HG03378 (cell line): ENCODE measurements around the gene NRG2.

ENCODE experiments used
- ATAC-seq: cut with Tn5 transposase; IDR thresholded peaks from one replicate; pipeline ENCODE4 v1.9.1; 2021; ENCODE audit warnings: mild to moderate bottlenecking, moderate library complexity; ENCODE audit not compliant: unreplicated experiment

Gene NRG2

GRCh38 chr5:139821806-139822552 is 221.1 kb downstream of the NRG2 start:
- no peak for ATAC-seq

DNA sequence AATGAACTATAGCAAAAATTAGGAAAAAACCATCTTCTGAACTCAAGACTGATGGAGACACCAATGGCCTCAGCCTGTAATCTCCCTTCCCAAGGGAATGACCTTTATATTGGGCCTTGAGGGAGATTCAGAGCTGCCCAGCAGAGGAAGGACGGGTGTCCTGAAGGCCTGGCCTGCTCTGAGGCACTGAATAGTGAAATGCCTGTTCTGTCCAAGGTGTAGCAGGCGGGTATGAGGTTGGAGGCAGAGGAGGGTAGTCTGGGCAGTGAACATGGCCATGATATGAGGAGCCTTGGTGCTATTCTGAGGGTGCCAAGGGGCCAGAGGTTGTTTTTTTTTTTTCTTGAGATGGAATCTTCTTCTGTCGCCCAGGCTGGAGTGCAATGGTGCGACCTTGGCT is 222.5 kb downstream of the NRG2 start:
- no peak for ATAC-seq

GRCh38 chr5:139820130-139820529 is 223.0 kb downstream of the NRG2 start:
- no peak for ATAC-seq

- ATAC-seq: no peak
These were observed 225.1 kb downstream of the NRG2 start for GRCh38 chr5:139817970-139818369.

DNA sequence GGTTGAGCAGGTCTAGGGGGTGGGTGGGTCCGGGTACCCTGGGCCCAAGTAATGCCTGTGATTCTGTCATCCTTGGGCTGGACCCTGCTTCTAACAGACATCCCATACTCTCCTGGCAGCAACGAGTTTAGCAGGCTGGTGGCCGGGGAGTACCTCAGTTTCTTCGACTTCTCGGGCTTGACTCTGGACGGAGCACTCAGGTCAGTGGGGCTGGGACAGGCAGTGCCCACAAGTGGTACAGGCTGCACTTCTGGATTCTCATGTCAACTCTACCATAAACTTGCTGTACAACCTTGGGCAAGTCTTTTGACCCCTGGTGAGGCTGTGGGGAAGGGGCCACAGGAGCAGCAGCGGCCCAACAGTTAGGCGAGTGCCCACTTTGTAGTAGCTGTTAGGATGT is 225.7 kb downstream of the NRG2 start:
- no peak for ATAC-seq

GRCh38 chr5:139816566-139816965 is 226.5 kb downstream of the NRG2 start:
- ATAC-seq: no peak

- no peak for ATAC-seq
These were observed 228.3 kb downstream of the NRG2 start for GRCh38 chr5:139814704-139815280.

GRCh38 chr5:139814191-139814601 is 228.9 kb downstream of the NRG2 start:
- ATAC-seq: no peak

DNA sequence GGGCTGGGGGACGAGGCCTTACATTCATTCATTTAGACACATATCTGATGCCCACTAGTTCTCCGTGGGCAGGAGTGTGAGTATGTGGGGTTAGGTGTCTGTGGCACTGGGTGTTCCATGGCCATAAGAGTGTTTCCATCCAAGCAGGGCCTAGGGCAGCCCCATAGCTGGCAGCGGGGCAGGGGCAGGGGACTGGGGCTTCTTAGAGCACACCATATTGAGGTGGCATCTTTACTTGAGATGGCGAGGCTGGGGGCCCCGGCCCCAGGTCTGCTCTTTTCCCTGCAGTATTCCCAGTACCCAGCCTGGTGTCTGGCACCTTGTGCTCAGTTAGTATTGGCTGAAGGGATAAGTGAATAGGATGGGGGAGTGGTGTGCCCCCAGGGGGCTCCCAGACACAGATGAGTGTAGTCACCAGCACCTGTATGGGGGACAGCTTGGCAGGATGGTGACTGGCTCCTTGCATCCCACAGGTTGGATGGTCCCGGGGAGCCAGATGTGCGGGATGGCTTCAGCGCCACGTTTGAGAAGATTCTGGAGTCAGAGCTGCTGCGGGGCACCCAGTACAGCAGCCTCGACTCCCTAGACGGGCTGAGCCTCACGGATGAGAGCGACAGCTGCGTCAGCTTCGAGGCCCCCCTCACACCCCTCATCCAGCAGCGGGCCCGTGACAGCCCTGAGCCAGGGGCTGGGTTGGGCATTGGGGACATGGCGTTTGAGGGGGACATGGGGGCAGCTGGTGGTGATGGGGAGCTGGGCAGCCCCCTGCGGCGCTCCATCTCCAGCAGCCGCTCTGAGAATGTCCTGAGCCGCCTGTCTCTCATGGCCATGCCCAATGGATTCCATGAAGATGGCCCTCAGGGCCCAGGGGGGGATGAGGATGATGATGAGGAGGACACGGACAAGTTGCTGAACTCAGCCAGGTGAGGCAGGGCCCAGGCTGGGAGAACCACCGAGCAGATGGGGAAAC is 230.0 kb downstream of the NRG2 start:
- no peak for ATAC-seq

GRCh38 chr5:139812323-139812722 is 230.8 kb downstream of the NRG2 start:
- ATAC-seq: no peak

DNA sequence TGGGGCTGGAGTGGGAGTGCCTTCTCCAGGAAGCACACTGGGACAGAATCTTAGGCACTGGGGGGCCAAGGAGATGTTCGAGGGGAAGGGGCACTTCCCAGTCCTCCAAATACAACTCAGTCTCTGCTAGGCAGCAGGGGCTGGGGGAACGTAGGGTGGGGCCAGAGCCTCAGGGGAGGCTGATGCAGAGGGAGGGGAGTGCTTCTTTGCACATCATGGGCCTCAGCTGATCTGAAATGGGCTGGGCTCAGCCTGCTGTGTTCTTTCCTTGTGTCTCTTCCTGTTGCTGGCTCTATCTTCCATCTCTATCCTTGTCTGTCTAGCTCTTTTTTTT is 231.9 kb downstream of the NRG2 start:
- no peak for ATAC-seq

GRCh38 chr5:139810341-139811273 is 232.5 kb downstream of the NRG2 start:
- ATAC-seq: no peak

DNA sequence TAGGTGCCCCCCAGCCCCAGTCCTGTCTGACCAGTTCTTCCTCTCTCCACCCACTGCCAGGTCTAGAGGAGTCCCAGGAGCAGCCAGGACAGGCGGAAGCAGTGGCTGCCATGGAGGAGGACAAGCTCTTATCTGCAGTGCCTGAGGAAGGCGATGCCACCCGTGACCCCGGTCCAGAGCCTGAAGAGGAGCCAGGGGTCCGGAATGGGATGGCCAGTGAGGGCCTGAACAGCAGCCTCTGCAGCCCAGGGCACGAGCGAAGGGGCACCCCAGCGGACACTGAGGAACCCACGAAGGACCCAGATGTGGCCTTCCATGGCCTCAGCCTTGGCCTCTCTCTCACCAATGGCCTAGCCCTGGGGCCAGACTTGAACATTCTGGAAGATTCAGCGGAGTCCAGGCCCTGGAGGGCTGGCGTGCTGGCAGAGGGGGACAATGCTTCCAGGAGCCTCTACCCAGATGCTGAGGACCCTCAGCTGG is 233.7 kb downstream of the NRG2 start:
- ATAC-seq: no peak

DNA sequence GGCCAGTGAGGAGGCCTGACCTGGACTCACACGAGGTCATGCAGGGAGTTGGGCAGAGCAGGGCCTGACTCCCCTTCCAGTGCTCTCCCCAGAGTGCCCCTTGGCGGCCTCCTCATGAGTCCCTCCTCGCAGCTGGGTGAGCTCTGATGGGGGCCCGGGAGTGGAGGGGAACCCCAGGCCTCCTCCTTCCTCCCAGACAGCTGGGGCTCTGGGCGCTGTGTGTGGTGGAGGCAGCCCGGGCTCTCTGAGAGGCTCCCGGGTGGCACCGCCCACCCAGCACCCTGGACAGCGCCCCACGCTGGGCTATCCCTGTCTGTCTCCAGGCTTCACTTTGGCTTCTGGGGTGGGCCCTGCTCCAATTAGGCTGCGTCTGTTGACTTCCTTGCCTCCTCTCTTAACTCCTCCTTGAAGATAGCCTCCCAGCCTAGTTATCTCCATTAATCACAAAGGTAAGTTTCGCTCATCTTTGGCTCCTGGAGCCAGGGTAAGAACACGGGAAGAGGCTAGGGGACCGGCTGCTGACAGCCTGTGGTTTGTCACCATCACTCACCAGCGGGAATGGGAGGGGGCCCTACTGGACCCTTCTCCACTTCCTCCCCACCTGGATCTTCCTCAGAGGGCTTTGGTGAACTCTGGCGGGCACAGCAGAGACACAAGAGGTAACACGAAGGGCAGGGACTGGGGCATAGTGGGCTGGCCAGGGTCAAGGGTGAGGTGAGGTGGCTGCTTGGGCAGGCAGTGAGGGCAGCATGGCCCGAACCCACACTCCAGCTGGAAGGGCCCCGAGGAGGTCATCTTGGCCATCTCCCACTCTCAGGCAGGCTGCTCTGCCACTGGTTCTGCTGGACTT is 234.4 kb downstream of the NRG2 start:
- no peak for ATAC-seq

DNA sequence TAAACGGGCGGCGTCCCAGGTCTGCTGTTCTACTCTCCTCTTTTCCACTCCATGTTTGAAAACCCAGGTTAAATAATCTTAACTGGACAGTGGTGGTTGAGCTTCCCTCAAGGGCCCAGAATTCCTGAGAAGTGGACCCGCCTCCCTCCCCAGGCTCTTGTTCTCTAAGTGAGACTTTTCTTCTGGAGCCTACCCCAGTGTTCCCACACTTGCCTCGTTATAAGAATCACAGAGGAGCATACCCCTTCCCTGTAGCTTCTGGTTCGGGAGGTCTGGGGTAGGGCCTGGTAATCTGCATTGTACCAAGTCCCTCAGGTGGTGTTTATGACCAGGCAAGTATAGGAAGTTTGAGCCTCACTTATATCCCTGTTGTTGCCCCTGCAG is 235.5 kb downstream of the NRG2 start:
- no peak for ATAC-seq

GRCh38 chr5:139806726-139807646 is 236.1 kb downstream of the NRG2 start:
- ATAC-seq: no peak

DNA sequence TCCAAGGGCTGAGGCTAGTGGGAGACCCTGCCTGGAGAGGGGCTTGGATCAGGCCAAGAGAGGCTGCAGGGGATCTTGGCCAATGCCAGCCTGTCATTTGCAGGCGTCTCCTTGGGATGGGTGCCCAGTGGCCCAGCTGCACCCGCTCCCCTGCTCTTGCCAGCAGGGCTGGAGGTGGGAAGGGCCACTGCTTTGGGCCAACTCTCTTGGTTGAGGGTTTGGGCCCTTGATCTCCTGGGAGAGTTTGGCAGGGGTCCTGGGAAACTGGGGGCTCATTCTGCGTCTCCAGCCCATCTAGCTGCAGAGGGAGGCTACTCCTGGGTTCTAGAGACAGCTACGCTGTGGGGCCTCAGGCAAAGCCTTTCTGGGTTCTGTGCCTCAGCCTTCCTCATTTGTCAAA is 237.0 kb downstream of the NRG2 start:
- ATAC-seq: no peak

DNA sequence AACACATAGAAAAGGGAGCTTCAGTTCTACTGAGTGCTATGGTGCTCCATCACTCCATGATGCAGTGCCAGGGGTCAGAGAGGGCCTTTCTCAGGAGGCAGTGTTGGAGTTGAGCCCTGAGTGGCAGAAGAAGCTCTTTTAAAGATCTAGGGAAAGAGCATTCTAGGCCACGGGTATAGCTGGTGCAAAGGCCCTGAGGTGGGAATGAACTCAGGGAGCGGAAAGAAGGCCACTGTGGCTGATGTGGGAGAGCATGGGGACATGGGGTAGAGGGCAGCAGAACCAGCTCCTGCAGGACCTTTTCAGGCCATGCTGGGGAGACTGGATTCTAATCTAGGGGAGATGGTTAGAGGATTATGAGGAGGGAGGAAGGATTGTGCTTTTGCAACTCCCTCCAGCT is 237.6 kb downstream of the NRG2 start:
- no peak for ATAC-seq
